T-helper 9 cell (primary cell): Measurements from ENCODE around the gene ZNF69.
"Not testable (repeated sequence)": the region's sequence is repeated elsewhere in the genome, so short reads cannot be mapped to it uniquely, and the experiment has no call there.

Experiments
- DNase-seq: peaks from one replicate; pipeline ENCODE4 v3.0.0-alpha.2; 2020
- total RNA-seq, 2 donors: gene quantifications; one replicate each; lab custom pipeline; 2026; lab: John Stamatoyannopoulos, UW

ZNF69 gene
- total RNA-seq, result 2.9 to 7.1 reads per million in 2 donors

- peak; percentile 30 for DNase-seq
Measured at GRCh38 chr19:11887611-11888531, at the start of gene ZNF69. Gene ZNF69 (plus strand): TSS chr19:11887782. CDS start chr19:11887924, 142 bp downstream.

- no peak for DNase-seq
Measured at GRCh38 chr19:11843722-11844121, 43.9 kb upstream of the ZNF69 start.

- not testable (repeated sequence) for DNase-seq
Measured at GRCh38 chr19:11847615-11848014, 40.0 kb upstream of the ZNF69 start.

GRCh38 chr19:11848200-11848593, 39.4 kb upstream of the ZNF69 start:
- DNase-seq, result peak; percentile 0

GRCh38 chr19:11848594-11849469, 38.8 kb upstream of the ZNF69 start, which contains the start of gene ZNF439:
Gene ZNF439 (plus strand): TSS chr19:11848726. CDS start chr19:11848868, 142 bp downstream.
- DNase-seq, result peak; percentile 78

GRCh38 chr19:11850289-11850688, 37.3 kb upstream of the ZNF69 start:
- not testable (repeated sequence) for DNase-seq

- DNase-seq, result no peak
Measured at GRCh38 chr19:11853358-11853757, 34.2 kb upstream of the ZNF69 start.

GRCh38 chr19:11856596-11857250, 30.9 kb upstream of the ZNF69 start:
- no peak for DNase-seq

- no peak for DNase-seq
Measured at GRCh38 chr19:11860721-11861120, 26.9 kb upstream of the ZNF69 start.

- DNase-seq, result no peak
Measured at GRCh38 chr19:11861301-11861700, 26.3 kb upstream of the ZNF69 start.

GRCh38 chr19:11867766-11868165, 19.8 kb upstream of the ZNF69 start:
- not testable (repeated sequence) for DNase-seq

GRCh38 chr19:11868188-11868587, 19.4 kb upstream of the ZNF69 start:
- DNase-seq, result no peak

GRCh38 chr19:11872624-11873023, 15.0 kb upstream of the ZNF69 start:
- DNase-seq, result no peak

- no peak for DNase-seq
Measured at GRCh38 chr19:11873762-11874161, 13.8 kb upstream of the ZNF69 start.

GRCh38 chr19:11879687-11880266, 7.8 kb upstream of the ZNF69 start:
- DNase-seq, result peak; percentile 36

- no peak for DNase-seq
Measured at GRCh38 chr19:11880598-11880997, 7.0 kb upstream of the ZNF69 start.

GRCh38 chr19:11881151-11881800, 6.3 kb upstream of the ZNF69 start:
- peak; percentile 42 for DNase-seq

GRCh38 chr19:11882606-11883005, 5.0 kb upstream of the ZNF69 start:
- DNase-seq, result no peak

GRCh38 chr19:11887234-11887610, 360 bp upstream of the ZNF69 start:
- DNase-seq, result no peak

GRCh38 chr19:11889901-11890300, 2.3 kb downstream of the ZNF69 start:
- not testable (repeated sequence) for DNase-seq

- no peak for DNase-seq
Measured at GRCh38 chr19:11890634-11891033, 3.1 kb downstream of the ZNF69 start.

GRCh38 chr19:11894851-11895250, 7.3 kb downstream of the ZNF69 start:
- DNase-seq, result no peak
